Mesendoderm (in vitro differentiated cells): ENCODE data around the gene CDHR1.
A peak's percentile ranks its signal among the peaks of the same experiment; 100 is the strongest.

Experiments used
- DNase-seq: peaks from one replicate; pipeline ENCODE4 v3.0.0; 2013
- H2AK5ac ChIP-seq: 2 replicates; pipeline ENCODE4 v1.6.1; 2013; ENCODE audit warnings: low read length, inconsistent platforms
- H2BK120ac ChIP-seq: 2 replicates; pipeline ENCODE4 v1.6.1; 2013; ENCODE audit warnings: low read depth, mild to moderate bottlenecking, low read length, moderate library complexity, mixed read lengths
- H2BK15ac ChIP-seq: replicated peaks from 2 replicates; pipeline ENCODE4 v1.6.1; 2013; ENCODE audit warnings: low read depth, mild to moderate bottlenecking, moderate library complexity
- H2BK5ac ChIP-seq: 2 replicates; pipeline ENCODE4 v1.6.1; 2013; ENCODE audit warnings: low read length, inconsistent platforms
- H3K18ac ChIP-seq: 2 replicates; pipeline ENCODE4 v1.6.1; 2013; ENCODE audit warnings: mild to moderate bottlenecking, low read length, mixed read lengths
- H3K23ac ChIP-seq: one replicate; pipeline ENCODE4 v1.6.1; 2013; ENCODE audit warnings: low read length
- H3K27ac ChIP-seq: 2 replicates; pipeline ENCODE4 v1.5.1; 2013; ENCODE audit warnings: low read depth, mild to moderate bottlenecking, inconsistent platforms, low read length, moderate library complexity
- H3K27me3 ChIP-seq: 2 replicates; pipeline ENCODE4 v1.6.1; 2013; ENCODE audit warnings: low read length, control low read depth, mild to moderate bottlenecking, inconsistent platforms; ENCODE audit not compliant: insufficient read depth, poor library complexity
- H3K36me3 ChIP-seq: 2 replicates; pipeline ENCODE4 v1.6.1; 2013; ENCODE audit warnings: low read length, inconsistent platforms; ENCODE audit not compliant: control insufficient read depth, insufficient read depth
- H3K4ac ChIP-seq: one replicate; pipeline ENCODE4 v1.6.1; 2013; ENCODE audit warnings: low read depth, mild to moderate bottlenecking, low read length, moderate library complexity
- H3K4me1 ChIP-seq: 2 replicates; pipeline ENCODE4 v1.6.1; 2013; ENCODE audit warnings: low read depth, low read length, inconsistent platforms; ENCODE audit not compliant: control insufficient read depth
- H3K4me2 ChIP-seq: 2 replicates; pipeline ENCODE4 v1.6.1; 2013; ENCODE audit warnings: low read length
- H3K4me3 ChIP-seq: 2 replicates; pipeline ENCODE4 v1.5.1; 2013; ENCODE audit warnings: mild to moderate bottlenecking, low read length
- H3K56ac ChIP-seq: one replicate; pipeline ENCODE4 v1.6.1; 2013; ENCODE audit warnings: low read length
- H3K79me1 ChIP-seq: 2 replicates; pipeline ENCODE4 v1.6.1; 2013; ENCODE audit warnings: low read length, inconsistent platforms
- H3K79me2 ChIP-seq: 2 replicates; pipeline ENCODE4 v1.6.1; 2013; ENCODE audit warnings: mild to moderate bottlenecking, low read length; ENCODE audit not compliant: control insufficient read depth, insufficient read depth
- H3K9ac ChIP-seq: 2 replicates; pipeline ENCODE4 v1.6.1; 2013; ENCODE audit warnings: low read length, inconsistent platforms
- H4K5ac ChIP-seq: one replicate; pipeline ENCODE4 v1.6.1; 2013; ENCODE audit warnings: low read length
- H4K8ac ChIP-seq: one replicate; pipeline ENCODE4 v1.6.1; 2013; ENCODE audit warnings: low read depth, mild to moderate bottlenecking, control low read depth, low read length, moderate library complexity
- WGBS: extraction: QIAGEN DNeasy Blood & Tissue Kit; methylation state at CpG from one replicate; pipeline ENCODE4 v1.1.7; 2013; ENCODE audit warnings: low lambda C conversion rate, missing lambda C conversion rate; ENCODE audit not compliant: insufficient coverage; ENCODE audit errors: extremely low coverage; 5-methylcytosine and 5-hydroxymethylcytosine counted together

CDHR1 gene

DNA sequence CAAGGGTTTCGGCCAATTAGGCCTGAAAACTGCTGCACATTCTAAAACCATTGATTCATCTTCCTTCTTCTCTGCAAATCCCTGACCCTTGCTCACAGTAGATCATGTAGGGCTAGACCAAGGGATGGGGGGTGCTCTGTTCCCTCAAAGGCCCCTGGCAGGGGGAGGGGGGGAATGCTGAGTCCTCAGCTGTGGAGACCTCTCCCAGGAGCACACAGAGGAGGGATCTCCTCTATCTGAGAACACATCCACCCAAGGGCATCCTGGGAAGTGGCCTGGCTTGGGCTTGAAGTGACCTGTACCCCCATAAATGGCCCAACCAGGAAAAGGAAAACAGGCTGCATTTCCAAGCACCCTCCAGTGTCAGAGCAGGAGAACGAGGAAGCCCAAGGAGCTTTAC, 1.0 kb upstream of the CDHR1 start:
- H4K8ac ChIP-seq: no peak overlapping the region
- H3K4ac ChIP-seq: no peak overlapping the region
- no peak overlapping the region for H3K18ac ChIP-seq
- H3K79me1 ChIP-seq: no peaks in the 10 kb centered on the region
- WGBS: no CpG with 5 or more reads among the region's 2 CpGs
- no peak overlapping the region for H3K9ac ChIP-seq
- no peak overlapping the region for H3K4me3 ChIP-seq
- peaks cover 18% of the 10 kb centered on the region for H3K27me3 ChIP-seq
- no peaks in the 10 kb centered on the region for H3K79me2 ChIP-seq
- H3K23ac ChIP-seq: no peak overlapping the region
- H4K5ac ChIP-seq: no peak overlapping the region
- no peak overlapping the region for H2BK120ac ChIP-seq
- H2BK5ac ChIP-seq: no peak overlapping the region
- no peaks in the 10 kb centered on the region for H3K36me3 ChIP-seq
- DNase-seq: no peak
- no peak overlapping the region for H2BK15ac ChIP-seq
- H3K4me2 ChIP-seq: no peak overlapping the region
- H3K27ac ChIP-seq: no peak overlapping the region
- H3K56ac ChIP-seq: no peak overlapping the region
- H3K4me1 ChIP-seq: no peaks in the 10 kb centered on the region
- H2AK5ac ChIP-seq: no peak overlapping the region

DNA sequence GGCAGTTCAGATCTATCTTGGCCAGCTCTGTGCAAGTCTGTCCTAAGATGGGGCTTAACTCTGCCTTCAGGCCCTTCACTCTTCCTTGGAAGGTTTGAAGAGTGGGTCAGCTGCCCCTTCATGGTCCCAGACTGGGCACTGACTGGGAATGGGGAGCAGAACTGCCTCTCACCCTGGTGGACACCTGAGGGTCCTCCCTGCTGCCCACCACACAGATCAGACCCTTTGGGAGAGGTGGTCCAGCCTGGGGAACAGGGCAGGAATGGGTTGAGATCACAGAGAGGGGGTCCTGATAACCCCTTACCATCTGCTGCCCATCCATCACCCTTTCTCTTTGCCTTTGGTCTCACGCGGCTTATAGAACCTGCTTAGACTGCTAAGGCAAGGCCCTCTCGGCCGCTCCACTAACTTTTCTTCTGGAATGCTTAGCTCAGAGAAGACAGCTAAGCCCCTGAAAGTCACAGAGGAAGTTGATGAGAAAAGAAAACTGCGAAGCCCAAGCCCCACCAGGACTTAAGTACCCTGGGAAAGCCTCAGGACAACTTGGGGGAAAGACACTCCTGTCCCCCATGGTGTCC, 402 bp upstream of the CDHR1 start:
- H3K27ac ChIP-seq: no peak overlapping the region
- H4K5ac ChIP-seq: no peak overlapping the region
- no peak overlapping the region for H2BK5ac ChIP-seq
- H3K18ac ChIP-seq: no peak overlapping the region
- H3K79me2 ChIP-seq: no peaks in the 10 kb centered on the region
- peak overlapping the region; percentile 40 for H3K4me2 ChIP-seq
- H3K27me3 ChIP-seq: peaks cover 18% of the 10 kb centered on the region
- H2AK5ac ChIP-seq: no peak overlapping the region
- H2BK120ac ChIP-seq: no peak overlapping the region
- H3K36me3 ChIP-seq: no peaks in the 10 kb centered on the region
- H4K8ac ChIP-seq: no peak overlapping the region
- DNase-seq: no peak
- no peaks in the 10 kb centered on the region for H3K4me1 ChIP-seq
- H3K56ac ChIP-seq: no peak overlapping the region
- H3K9ac ChIP-seq: no peak overlapping the region
- H3K23ac ChIP-seq: no peak overlapping the region
- H3K79me1 ChIP-seq: no peaks in the 10 kb centered on the region
- H3K4me3 ChIP-seq: no peak overlapping the region
- no peak overlapping the region for H2BK15ac ChIP-seq
- no peak overlapping the region for H3K4ac ChIP-seq
- WGBS: no CpG with 5 or more reads among the region's 5 CpGs

- Histone ChIP-seq H2BK5ac (no peak overlapping the region), H3K4me2 (peak overlapping the region; percentile 94), H2BK15ac (no peak overlapping the region), H3K9ac (peak overlapping the region; percentile 58), H3K4me3 (peak overlapping the region; percentile 19), H3K4me1 (no peaks in the 10 kb centered on the region), H3K4ac (no peak overlapping the region), H3K56ac (no peak overlapping the region), H3K27ac (no peak overlapping the region), H3K23ac (peak overlapping the region; percentile 89), H3K36me3 (no peaks in the 10 kb centered on the region), H4K5ac (no peak overlapping the region), H3K79me1 (no peaks in the 10 kb centered on the region), H2AK5ac (no peak overlapping the region), H4K8ac (no peak overlapping the region), H2BK120ac (no peak overlapping the region), H3K27me3 (peaks cover 18% of the 10 kb centered on the region), H3K18ac (no peak overlapping the region), H3K79me2 (no peaks in the 10 kb centered on the region)
- no peak for DNase-seq
- no CpG with 5 or more reads among the region's 43 CpGs for WGBS
Observed at GRCh38 chr10:84195044-84195830, 900 bp downstream of the CDHR1 start.

DNA sequence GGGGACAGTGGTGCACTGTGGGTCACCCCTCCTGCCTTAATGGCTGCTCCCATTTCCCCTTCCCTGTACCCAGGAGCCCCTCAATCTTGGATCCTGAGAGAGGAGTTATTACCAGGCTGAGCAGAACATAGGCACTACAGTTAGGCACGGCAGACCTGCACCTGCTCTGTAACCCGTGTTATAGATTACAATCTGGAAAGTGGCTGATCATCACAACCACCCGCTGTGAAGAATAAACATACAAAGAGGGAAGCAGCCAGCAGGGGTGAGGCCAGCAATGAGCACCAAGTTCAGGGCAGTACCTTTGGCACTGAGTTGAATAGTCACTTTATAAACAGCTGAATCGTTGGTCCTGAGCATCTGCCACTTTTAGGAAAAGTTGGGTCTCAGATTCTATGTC, 1.7 kb downstream of the CDHR1 start:
- Histone ChIP-seq H3K36me3 (no peaks in the 10 kb centered on the region), H3K56ac (no peak overlapping the region), H2BK120ac (no peak overlapping the region), H3K4ac (no peak overlapping the region), H3K4me2 (no peak overlapping the region), H3K4me1 (no peaks in the 10 kb centered on the region), H2BK15ac (no peak overlapping the region), H2BK5ac (no peak overlapping the region), H2AK5ac (no peak overlapping the region), H4K8ac (no peak overlapping the region), H3K23ac (no peak overlapping the region), H3K27me3 (peaks cover 18% of the 10 kb centered on the region), H3K27ac (no peak overlapping the region), H3K9ac (no peak overlapping the region), H3K18ac (no peak overlapping the region), H3K4me3 (no peak overlapping the region), H3K79me2 (no peaks in the 10 kb centered on the region), H4K5ac (no peak overlapping the region), H3K79me1 (no peaks in the 10 kb centered on the region)
- no CpG with 5 or more reads among the region's 4 CpGs for WGBS
- peak; percentile 64 for DNase-seq

GRCh38 chr10:84196941-84197340, 2.6 kb downstream of the CDHR1 start:
- no peak overlapping the region for H2BK5ac ChIP-seq
- no peak overlapping the region for H2BK15ac ChIP-seq
- H3K27ac ChIP-seq: no peak overlapping the region
- no peak overlapping the region for H3K4ac ChIP-seq
- DNase-seq: no peak
- H3K18ac ChIP-seq: no peak overlapping the region
- H4K8ac ChIP-seq: no peak overlapping the region
- no peak overlapping the region for H2BK120ac ChIP-seq
- no peak overlapping the region for H3K4me2 ChIP-seq
- no CpG with 5 or more reads among the region's 5 CpGs for WGBS
- H3K79me1 ChIP-seq: no peaks in the 10 kb centered on the region
- no peak overlapping the region for H4K5ac ChIP-seq
- peaks cover 18% of the 10 kb centered on the region for H3K27me3 ChIP-seq
- H3K4me1 ChIP-seq: no peaks in the 10 kb centered on the region
- H3K4me3 ChIP-seq: no peak overlapping the region
- H3K79me2 ChIP-seq: no peaks in the 10 kb centered on the region
- H3K9ac ChIP-seq: no peak overlapping the region
- H3K56ac ChIP-seq: no peak overlapping the region
- no peaks in the 10 kb centered on the region for H3K36me3 ChIP-seq
- no peak overlapping the region for H3K23ac ChIP-seq
- no peak overlapping the region for H2AK5ac ChIP-seq
